Renal pelvis (tissue), 4 donors: ENCODE results near the gene SNCAIP. TPM values are rescaled to one million over a fixed set of nuclear protein-coding genes. Genes with fewer than 3 reads are reported as not detected.

ENCODE experiments used
- DNase-seq: peaks from one replicate; pipeline ENCODE4 v3.0.0-alpha.2; 2013
- polyA plus RNA-seq, 3 donors: library from polyadenylated mRNA; unstranded; fragments of 120-200 nt; gene quantifications; one replicate each; pipeline ENCODE4 v1.2.1, GENCODE V29; 2013; ENCODE audit not compliant: insufficient read length in 3 of 3

Gene SNCAIP
- polyA plus RNA-seq, 3 donors: 23.5 to 25.6 (median 23.9) TPM

DNA sequence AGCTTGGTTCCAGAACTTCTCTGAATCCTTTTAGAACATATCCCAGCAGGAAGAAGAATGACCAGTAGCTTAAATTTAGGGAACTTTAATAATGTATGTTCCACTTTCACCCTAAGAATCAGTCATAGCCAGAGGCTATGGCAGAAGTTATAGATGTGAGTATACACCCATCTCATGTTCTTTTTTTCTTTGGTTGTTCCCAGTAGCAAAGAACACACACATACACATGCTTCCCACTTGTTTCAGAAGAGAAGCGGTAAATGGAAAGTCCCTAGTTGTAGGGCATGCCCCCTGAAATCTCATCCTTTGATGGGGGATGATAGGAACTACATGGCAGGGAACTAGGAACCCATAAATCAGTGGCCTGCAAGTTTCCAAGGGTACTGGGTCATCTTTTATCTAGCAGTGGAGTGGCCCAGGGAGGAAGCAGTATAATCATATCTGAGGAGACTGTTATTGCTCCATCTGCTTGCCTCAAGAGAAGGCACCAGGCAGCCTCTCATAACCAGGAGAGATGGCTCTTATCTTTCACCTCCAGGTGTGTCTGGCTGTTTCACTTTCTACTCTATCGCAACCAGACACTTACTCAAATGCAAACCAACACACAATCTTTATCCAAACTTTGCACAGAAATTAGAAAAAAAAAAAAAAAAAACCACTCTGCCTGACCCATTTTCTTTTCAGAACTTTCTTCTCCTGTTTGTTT lies 109.5 kb downstream of the SNCAIP start:
- DNase-seq: peak; percentile 31

- DNase-seq: no peak
Observed at GRCh38 chr5:122423221-122423620, 111.2 kb downstream of the SNCAIP start.

DNA sequence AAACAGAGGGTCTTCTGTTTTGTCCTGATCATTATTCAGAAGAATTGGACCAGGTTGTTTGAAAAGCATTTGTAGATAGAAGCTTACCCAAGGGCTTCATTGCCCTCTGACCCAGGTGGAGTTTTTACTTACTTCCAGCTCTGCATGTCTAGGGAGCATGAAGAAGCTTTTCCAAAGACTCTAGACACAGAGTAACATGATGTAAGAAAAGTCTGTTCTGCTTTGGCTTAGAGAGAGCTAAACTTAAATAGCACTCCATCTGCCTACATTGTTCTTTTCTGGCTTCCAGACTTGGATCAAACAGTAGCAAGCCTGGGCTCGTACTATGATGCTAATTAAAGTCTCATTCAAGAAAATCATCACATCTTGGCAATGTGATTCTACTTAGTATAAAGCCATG lies 112.1 kb downstream of the SNCAIP start:
- no peak for DNase-seq

DNA sequence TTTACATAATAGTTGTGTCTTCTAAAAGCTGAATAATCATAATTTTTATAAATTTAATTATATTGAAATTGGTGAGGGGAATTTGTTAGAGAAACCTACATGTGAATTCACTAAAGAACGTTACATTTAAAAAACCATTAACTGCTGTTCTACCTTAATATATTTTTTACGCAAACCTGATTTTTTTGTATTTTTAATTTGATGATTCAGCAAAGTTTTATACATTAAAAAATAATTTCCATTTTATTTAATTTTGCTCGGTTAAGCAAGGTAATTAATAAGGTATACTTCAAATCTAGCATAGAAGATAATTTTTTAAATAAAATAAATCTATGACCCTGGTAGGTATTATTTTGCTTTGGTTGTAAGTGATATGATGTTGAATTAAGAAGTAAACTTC lies 114.3 kb downstream of the SNCAIP start:
- no peak for DNase-seq

GRCh38 chr5:122427621-122428020 lies 115.6 kb downstream of the SNCAIP start:
- DNase-seq: peak; percentile 65

DNA sequence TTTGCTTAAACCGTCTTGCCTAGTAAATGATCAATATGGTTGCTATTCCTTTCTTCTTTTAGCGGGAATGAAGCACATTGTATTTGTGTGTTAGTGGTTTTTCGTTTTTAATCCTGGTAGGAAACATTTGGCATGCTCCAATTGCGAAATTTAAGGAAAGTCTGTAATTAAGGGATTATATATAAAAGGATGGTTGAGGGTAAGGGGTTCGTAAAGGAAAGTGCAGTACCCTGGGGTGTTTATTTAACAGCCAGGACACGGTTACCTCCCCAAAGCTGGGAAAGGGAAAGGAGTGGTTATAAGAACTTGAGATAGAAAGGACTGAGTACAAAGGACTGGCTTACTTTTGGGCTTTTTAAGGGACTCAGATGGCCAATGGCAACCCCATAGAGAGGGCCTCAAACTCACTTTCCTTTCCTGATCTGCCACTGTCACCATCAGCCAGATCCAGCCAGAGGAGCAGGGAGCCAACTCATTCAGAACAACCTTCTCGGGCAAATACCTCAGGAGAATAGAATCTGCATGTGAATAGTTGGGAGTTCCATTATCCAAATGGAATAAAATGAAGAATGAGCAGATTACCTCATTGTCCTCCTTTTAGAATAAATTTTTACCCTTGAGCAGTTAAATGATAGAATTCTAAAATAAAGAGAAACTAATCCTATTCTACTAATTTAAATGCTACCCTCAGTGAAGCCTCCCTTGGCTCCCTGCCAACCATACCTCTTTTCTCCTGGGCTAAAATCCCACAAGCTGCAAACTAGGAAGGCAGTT lies 117.7 kb downstream of the SNCAIP start:
- no peak for DNase-seq

- DNase-seq: no peak
Observed at GRCh38 chr5:122430319-122430586, 118.2 kb downstream of the SNCAIP start.

- no peak for DNase-seq
Observed at GRCh38 chr5:122431298-122431697, 119.3 kb downstream of the SNCAIP start.

- DNase-seq: no peak
Observed at GRCh38 chr5:122434205-122434970, 122.4 kb downstream of the SNCAIP start.

DNA sequence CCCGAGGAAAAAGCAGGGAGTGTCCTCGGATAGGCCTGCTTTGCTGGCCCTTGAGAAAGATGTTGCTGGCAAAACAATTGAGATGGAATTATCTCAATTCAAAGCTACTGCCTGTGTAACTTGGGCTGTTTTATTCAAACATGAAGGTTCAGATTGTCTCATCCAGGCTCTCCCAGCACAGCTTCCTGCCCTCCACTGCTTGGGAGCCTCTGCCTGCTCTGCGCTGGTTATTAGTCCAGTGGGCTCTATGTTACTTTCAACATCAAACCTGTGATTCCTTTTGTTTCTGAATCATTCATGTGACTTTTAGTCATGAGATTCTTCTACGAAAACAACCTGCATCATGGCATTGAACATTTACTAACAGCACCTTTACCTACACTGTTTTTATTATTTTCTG lies 123.2 kb downstream of the SNCAIP start:
- no peak for DNase-seq

DNA sequence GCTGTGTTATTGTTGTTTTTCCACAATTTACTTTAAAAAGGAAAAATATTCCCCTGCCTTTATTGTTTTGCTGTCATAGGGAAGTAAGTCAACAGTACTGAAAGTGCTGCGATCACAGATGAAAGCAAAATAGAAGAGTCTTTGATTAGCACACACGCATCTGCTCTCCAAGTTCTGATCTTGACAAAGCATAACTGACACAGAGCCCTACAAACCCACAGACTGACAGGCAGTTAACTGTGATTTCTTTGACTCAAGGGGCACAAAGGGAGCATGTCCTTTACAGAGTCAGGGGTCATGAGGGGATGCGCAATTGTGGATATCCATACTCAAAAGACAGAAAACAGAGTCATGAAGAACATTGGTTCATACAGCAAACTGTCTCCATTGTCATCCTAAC lies 123.7 kb downstream of the SNCAIP start:
- no peak for DNase-seq

DNA sequence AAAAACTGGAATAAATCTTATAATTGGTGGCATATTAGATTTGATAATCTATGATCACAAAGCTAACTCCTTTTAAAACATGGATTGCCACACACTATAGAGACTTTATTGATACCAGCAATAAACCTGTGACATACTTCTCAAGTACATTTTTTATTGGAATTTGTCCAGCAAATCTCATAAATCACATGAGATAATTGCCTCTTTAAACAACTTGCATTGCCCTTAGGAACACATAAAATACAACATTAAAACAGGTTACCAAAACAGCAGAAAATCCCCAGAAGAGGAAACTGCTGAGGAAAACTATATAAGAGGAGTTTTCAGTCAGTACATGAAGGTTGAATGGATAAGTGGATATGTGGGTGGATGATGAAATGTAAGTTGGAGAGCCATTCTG lies 124.6 kb downstream of the SNCAIP start:
- DNase-seq: no peak

GRCh38 chr5:122439645-122440044 lies 127.6 kb downstream of the SNCAIP start:
- DNase-seq: no peak

GRCh38 chr5:122442938-122443337 lies 130.9 kb downstream of the SNCAIP start:
- DNase-seq: no peak

DNA sequence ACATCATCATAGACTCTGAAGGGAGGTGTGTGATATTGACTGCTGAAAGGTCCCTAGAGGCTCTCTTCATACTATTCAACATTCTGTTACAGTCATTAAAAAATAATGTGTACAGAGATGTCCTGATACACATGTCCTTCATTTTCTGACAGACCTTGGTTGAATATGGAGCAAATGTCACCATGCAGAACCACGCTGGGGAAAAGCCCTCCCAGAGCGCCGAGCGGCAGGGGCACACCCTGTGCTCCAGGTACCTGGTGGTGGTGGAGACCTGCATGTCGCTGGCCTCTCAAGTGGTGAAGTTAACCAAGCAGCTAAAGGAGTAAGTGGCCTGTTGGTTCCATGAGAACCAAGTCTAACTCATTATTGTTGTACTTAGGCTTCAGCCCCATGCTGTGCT lies 132.4 kb downstream of the SNCAIP start:
- no peak for DNase-seq

DNA sequence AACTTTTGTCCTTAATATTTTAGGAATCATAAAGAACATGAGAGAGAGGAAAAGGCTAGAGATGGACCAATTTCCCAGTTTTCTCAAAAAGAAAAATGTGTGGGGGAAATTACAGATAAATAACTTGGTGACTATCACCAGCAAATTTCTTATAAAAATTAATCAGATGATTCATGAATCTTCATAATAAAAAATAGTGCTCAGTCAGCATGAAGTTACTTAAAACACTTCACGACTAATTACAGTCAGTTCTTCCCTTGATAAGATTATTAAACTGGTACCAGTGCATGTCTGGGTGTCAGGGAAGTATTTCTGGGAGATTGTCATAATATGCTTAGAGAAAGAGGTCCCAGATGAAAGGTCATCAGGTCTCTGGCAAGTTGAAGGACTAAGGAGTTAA lies 133.0 kb downstream of the SNCAIP start:
- DNase-seq: no peak

DNA sequence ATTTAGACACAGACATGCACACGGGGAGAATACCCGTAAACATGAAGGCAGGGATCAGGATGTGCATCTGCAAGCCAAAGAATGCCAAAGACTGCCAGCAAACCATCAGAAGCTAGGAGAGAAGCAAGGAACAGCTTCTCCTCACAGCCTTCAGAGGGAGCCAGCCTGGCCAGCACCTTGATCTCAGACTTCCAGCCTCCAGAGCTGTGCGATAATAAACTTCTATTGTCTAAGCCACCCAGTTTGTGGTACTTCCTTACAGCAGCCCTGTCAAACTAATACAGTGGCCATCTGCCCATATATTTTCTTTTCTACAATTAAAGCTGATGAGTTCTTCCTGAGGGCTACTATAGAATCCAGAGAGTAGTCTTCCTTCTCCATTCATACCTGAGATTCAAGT lies 135.0 kb downstream of the SNCAIP start:
- DNase-seq: no peak

DNA sequence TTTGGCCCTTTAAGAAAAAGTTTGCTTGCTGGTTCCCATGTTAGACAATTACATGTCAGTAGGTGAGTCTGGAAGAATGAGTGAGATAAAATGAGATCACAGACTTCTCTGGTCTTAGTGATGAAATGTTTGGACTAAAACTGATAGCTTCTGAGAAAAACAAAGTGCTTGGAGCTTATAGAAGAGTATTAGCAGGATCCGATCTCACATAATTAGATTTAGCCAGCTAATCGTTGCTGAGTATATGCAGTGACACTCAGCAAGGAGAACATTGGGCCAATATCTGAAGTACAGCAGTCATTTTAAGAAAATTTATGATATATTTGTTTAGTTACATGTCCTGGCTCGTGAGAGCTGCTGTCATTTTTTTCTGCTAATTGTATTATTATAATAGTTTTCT lies 135.8 kb downstream of the SNCAIP start:
- DNase-seq: no peak

DNA sequence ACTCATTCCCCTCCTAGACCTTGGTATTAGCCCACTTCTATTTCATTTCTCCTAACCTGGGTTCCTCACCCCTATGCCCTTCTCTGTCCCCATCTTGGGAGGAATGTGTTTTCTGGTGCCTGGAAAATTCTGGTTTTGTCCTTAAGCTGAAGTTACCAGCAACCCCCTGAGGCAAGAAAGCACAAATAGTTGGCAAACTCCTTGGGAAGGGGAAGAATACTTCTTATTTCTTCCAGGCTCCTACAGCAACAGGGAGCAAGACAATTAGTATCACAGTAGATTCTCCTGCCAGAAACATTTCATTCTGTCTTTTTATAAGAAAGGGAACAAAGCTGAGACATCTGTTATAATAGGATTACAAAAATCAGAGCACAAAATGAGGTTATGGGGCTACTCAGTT lies 142.5 kb downstream of the SNCAIP start:
- DNase-seq: no peak

DNA sequence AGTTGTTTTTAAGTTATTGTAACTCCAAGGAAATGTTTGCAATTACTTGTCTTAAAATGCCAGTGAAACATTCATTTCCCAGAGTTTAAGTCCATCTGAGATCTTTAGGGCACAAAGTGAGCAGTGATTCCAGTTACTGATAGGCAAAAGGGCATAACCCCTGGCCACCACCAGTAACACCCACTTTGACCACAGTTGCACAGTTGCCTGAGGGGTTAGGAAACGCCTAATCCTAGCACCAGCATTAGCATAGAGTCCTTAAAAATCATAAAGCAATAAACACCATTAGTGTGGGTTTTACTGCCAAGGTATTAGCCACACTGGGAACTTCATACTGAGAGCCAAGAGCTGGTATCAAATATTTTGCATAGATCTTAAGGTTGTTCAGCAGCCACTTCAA lies 143.9 kb downstream of the SNCAIP start:
- no peak for DNase-seq

- DNase-seq: no peak
Observed at GRCh38 chr5:122457178-122457826, 145.3 kb downstream of the SNCAIP start.

- no peak for DNase-seq
Observed at GRCh38 chr5:122458278-122458872, 146.3 kb downstream of the SNCAIP start.
